Panc1 (cell line): ENCODE measurements around the gene OTC. TPM values are rescaled to one million over a fixed set of nuclear protein-coding genes. Genes with fewer than 3 reads are reported as not detected.

ENCODE experiments used
- ATAC-seq: fragments of 200-7000 bp; cut with Tn5 transposase; 2 replicates; pipeline ENCODE4 v1.9.1; 2020; ENCODE audit warnings: mild to moderate bottlenecking, moderate library complexity
- Bru-seq: library from RNA; stranded (reverse); fragments of 400-500 nt; gene quantifications from one replicate; lab custom pipeline; 2021; lab: Mats Ljungman, UMichigan
- BruChase-seq, 2 experiments: library from RNA; stranded (reverse); fragments of 400-500 nt; gene quantifications; one replicate each; lab custom pipeline; 2021; lab: Mats Ljungman, UMichigan
- BruUV-seq: library from RNA; stranded (reverse); fragments of 400-500 nt; replicated peaks from 2 replicates; lab custom pipeline; 2021; lab: Mats Ljungman, UMichigan
- CTCF ChIA-PET: fragments of 300-600 bp; sonication (Branson Sonifier 250); formaldehyde crosslinking; loops from one replicate; lab custom pipeline; 2022; ENCODE audit warnings: antibody characterized with exemption; lab: Charles Lee
- POLR2A ChIA-PET: fragments of 300-600 bp; sonication (Branson Sonifier 250); formaldehyde crosslinking; loops from one replicate; lab custom pipeline; 2022; ENCODE audit warnings: antibody characterized with exemption; lab: Charles Lee
- DNase-seq: peaks from one replicate; pipeline ENCODE4 v3.0.0-alpha.2; 2010; ENCODE audit warnings: low read depth, low spot score
- H3K27ac ChIP-seq: 2 replicates; pipeline ENCODE4 v1.5.1; 2011; ENCODE audit warnings: mild to moderate bottlenecking, low read length, inconsistent platforms
- H3K27me3 ChIP-seq: fragments of 200-500 bp; sonication (Bioruptor generic); 2 replicates; pipeline ENCODE4 v1.6.0; 2014; ENCODE audit warnings: low read length, inconsistent platforms; ENCODE audit not compliant: control insufficient read depth, insufficient read depth
- H3K36me3 ChIP-seq: fragments of 200-500 bp; sonication (Bioruptor generic); 2 replicates; pipeline ENCODE4 v1.5.1; 2014; ENCODE audit warnings: inconsistent platforms, mild to moderate bottlenecking, low read length, moderate library complexity; ENCODE audit not compliant: control insufficient read depth, insufficient read depth
- H3K4me1 ChIP-seq: 2 replicates; pipeline ENCODE4 v1.5.1; 2011; ENCODE audit warnings: inconsistent platforms, mild to moderate bottlenecking, low read length, moderate library complexity; ENCODE audit not compliant: control insufficient read depth, insufficient read depth
- H3K4me3 ChIP-seq, 2 experiments: 2 replicates each; pipeline ENCODE4 v1.5.1; 2011 to 2012; ENCODE audit warnings: low read depth in 2 of 2, low read length in 2 of 2, mild to moderate bottlenecking in 2 of 2, inconsistent platforms in 1 of 2, moderate library complexity in 1 of 2
- H3K9me3 ChIP-seq: fragments of 200-500 bp; sonication (Bioruptor generic); 2 replicates; pipeline ENCODE4 v1.5.1; 2014; ENCODE audit warnings: low read depth, mild to moderate bottlenecking, inconsistent platforms, low read length, moderate library complexity; ENCODE audit not compliant: control insufficient read depth, insufficient read depth
- POLR2AphosphoS5 ChIP-seq: IDR thresholded peaks from 2 replicates; pipeline ENCODE4 v1.6.1; 2012; ENCODE audit warnings: mild to moderate bottlenecking, low read depth, low read length, moderate library complexity
- SIN3A ChIP-seq: IDR thresholded peaks from 2 replicates; pipeline ENCODE4 v1.6.1; 2012; ENCODE audit warnings: low read depth, mild to moderate bottlenecking, low read length, moderate library complexity, borderline replicate concordance; ENCODE audit not compliant: insufficient read depth
- TCF7L2 ChIP-seq: IDR thresholded peaks from 2 replicates; pipeline ENCODE4 v1.6.1; 2011; ENCODE audit warnings: mild to moderate bottlenecking, low read depth, low read length, inconsistent platforms
- in situ Hi-C: cut with HindIII; loops from 2 replicates; pipeline ENCODE4 v1.10.0; 2016; ENCODE audit warnings: low sequenced_read_pairs, low pct_unique_long_range_greater_than_20kb
- intact Hi-C: fragments of 100-400 bp; cut with micrococcal nuclease; formaldehyde crosslinking; loops from one replicate; pipeline ENCODE4 v1.10.0; 2022; ENCODE audit not compliant: unreplicated experiment
- long read RNA-seq: library from polyadenylated mRNA; unstranded; transcript quantifications from one replicate; pipeline ENCODE4 v2.0.0, GENCODE V29; 2021; ENCODE audit not compliant: unreplicated experiment
- polyA plus RNA-seq: library from polyadenylated mRNA; unstranded; fragments of >200 nt; gene quantifications from one replicate; pipeline ENCODE4 v1.2.1, GENCODE V29; 2012; ENCODE audit warnings: missing spikeins; ENCODE audit not compliant: insufficient read length
- total RNA-seq: library from RNA; stranded (reverse); gene quantifications from one replicate; pipeline ENCODE4 v1.2.1, GENCODE V29; 2021; ENCODE audit not compliant: unreplicated experiment
- TF ChIP-seq, protein P1 (sequence below): fragments of 450-650 bp; IDR thresholded peaks from 2 replicates; pipeline ENCODE4 v1.5.1; 2017; ENCODE audit warnings: mild to moderate bottlenecking
- TF ChIP-seq, protein P2 (sequence below), 2 experiments: IDR thresholded peaks; 2 replicates each; pipeline ENCODE4 v1.6.1; 2011 to 2012; ENCODE audit warnings: low read depth in 2 of 2, control low read depth in 1 of 2, low read length in 1 of 2, mild to moderate bottlenecking in 1 of 2, moderate library complexity in 1 of 2; ENCODE audit not compliant: insufficient read depth in 1 of 2

OTC gene
- total RNA-seq (not detected), Bru-seq, nascent RNA (not detected), BruChase-seq, experiment 1, labeled RNA remaining after a 2-hour chase (not detected), BruChase-seq, experiment 2, labeled RNA remaining after a 6-hour chase (not detected)
- polyA plus RNA-seq = not detected
- long read RNA-seq = 0 reads

DNA sequence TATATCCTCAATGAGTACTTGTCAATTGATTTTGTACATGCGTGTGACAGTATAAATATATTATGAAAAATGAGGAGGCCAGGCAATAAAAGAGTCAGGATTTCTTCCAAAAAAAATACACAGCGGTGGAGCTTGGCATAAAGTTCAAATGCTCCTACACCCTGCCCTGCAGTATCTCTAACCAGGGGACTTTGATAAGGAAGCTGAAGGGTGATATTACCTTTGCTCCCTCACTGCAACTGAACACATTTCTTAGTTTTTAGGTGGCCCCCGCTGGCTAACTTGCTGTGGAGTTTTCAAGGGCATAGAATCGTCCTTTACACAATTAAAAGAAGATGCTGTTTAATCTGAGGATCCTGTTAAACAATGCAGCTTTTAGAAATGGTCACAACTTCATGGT, at the start of gene OTC:
Gene OTC, plus strand, starts transcription at position 243 of the 400 bp plus-strand sequence. Its CDS starts 93 bp downstream, at position 336.
- TF ChIP-seq POLR2AphosphoS5 (no peak), TCF7L2 (no peak), SIN3A (no peak)
- TF ChIP-seq, protein P1, sequence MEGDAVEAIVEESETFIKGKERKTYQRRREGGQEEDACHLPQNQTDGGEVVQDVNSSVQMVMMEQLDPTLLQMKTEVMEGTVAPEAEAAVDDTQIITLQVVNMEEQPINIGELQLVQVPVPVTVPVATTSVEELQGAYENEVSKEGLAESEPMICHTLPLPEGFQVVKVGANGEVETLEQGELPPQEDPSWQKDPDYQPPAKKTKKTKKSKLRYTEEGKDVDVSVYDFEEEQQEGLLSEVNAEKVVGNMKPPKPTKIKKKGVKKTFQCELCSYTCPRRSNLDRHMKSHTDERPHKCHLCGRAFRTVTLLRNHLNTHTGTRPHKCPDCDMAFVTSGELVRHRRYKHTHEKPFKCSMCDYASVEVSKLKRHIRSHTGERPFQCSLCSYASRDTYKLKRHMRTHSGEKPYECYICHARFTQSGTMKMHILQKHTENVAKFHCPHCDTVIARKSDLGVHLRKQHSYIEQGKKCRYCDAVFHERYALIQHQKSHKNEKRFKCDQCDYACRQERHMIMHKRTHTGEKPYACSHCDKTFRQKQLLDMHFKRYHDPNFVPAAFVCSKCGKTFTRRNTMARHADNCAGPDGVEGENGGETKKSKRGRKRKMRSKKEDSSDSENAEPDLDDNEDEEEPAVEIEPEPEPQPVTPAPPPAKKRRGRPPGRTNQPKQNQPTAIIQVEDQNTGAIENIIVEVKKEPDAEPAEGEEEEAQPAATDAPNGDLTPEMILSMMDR = no peak
- TF ChIP-seq, protein P2, sequence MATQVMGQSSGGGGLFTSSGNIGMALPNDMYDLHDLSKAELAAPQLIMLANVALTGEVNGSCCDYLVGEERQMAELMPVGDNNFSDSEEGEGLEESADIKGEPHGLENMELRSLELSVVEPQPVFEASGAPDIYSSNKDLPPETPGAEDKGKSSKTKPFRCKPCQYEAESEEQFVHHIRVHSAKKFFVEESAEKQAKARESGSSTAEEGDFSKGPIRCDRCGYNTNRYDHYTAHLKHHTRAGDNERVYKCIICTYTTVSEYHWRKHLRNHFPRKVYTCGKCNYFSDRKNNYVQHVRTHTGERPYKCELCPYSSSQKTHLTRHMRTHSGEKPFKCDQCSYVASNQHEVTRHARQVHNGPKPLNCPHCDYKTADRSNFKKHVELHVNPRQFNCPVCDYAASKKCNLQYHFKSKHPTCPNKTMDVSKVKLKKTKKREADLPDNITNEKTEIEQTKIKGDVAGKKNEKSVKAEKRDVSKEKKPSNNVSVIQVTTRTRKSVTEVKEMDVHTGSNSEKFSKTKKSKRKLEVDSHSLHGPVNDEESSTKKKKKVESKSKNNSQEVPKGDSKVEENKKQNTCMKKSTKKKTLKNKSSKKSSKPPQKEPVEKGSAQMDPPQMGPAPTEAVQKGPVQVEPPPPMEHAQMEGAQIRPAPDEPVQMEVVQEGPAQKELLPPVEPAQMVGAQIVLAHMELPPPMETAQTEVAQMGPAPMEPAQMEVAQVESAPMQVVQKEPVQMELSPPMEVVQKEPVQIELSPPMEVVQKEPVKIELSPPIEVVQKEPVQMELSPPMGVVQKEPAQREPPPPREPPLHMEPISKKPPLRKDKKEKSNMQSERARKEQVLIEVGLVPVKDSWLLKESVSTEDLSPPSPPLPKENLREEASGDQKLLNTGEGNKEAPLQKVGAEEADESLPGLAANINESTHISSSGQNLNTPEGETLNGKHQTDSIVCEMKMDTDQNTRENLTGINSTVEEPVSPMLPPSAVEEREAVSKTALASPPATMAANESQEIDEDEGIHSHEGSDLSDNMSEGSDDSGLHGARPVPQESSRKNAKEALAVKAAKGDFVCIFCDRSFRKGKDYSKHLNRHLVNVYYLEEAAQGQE (IDR thresholded peaks at IDR 0.05; ENCODE audit: insufficient read depth in 1 of 2, low read depth in 2 of 2, low read length in 1 of 2) = no peak
- intact Hi-C loops = no loop called here
- no TSS peak for BruUV-seq
- no peaks in the 10 kb centered on the region for H3K9me3 ChIP-seq
- no peaks in the 10 kb centered on the region for H3K27me3 ChIP-seq
- no peak for ATAC-seq
- in situ Hi-C loops = no loop called here
- H3K36me3 ChIP-seq = no peaks in the 10 kb centered on the region
- CTCF ChIA-PET = no interaction called here
- no peak for DNase-seq
- POLR2A ChIA-PET = no interaction called here
- no peak within 1 kb of the TSS for H3K4me3 ChIP-seq
- no peaks in the 10 kb centered on the region for H3K4me1 ChIP-seq
- no peak within 1 kb of the TSS for H3K27ac ChIP-seq

DNA sequence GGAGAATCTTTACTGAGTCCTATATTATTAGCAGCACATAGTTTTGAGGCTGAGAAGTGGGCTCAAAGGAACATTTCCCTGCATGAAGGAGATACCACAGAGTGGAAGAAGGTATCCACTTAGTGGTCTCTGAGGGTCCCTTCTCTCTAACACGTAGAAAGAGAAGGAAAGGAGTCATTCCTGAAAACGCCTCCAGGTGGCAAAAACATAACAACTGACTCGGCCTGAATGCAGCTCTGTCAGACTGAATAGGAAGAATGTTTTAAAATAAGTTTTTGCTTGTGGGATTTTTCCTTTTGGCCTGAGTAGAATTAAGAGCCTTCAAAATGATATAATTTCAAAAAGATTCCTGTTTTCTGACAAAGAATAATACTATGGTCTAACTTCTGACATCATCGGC, 48.4 kb upstream of the OTC start:
- DNase-seq = no peak
- in situ Hi-C loops = no loop called here
- Histone ChIP-seq H3K9me3 (no peaks in the 10 kb centered on the region), H3K4me1 (no peaks in the 10 kb centered on the region), H3K27me3 (no peaks in the 10 kb centered on the region), H3K4me3 (no peak overlapping the region), H3K36me3 (no peaks in the 10 kb centered on the region), H3K27ac (no peak overlapping the region)
- intact Hi-C loops = loop anchor here (10.0 kb wide), 1 partner anchor 109 kb away; no protein-coding TSS in a partner anchor
- POLR2A ChIA-PET = no interaction called here
- CTCF ChIA-PET = no interaction called here
- BruUV-seq = no TSS peak
- no peak for ATAC-seq
- TF ChIP-seq, protein P2 (IDR thresholded peaks at IDR 0.05; ENCODE audit: insufficient read depth in 1 of 2, low read depth in 2 of 2, low read length in 1 of 2) = no peak
- TF ChIP-seq, protein P1 = peak; percentile 43; the same call in 1 of the 2 replicates
